PC-9 (cell line): ENCODE data around the gene ZNF365.

Experiments
- CTCF ChIP-seq: fragments of 200-600 bp; sonication (generic); conservative IDR thresholded peaks from 2 replicates; pipeline ENCODE4 v1.6.1; 2017; ENCODE audit warnings: mixed run types, antibody characterized with exemption, mild to moderate bottlenecking, moderate library complexity
- EZH2 ChIP-seq: fragments of 200-600 bp; sonication (generic); IDR thresholded peaks from 2 replicates; pipeline ENCODE4 v1.8.0; 2017; ENCODE audit warnings: antibody characterized with exemption, low read depth

DNA sequence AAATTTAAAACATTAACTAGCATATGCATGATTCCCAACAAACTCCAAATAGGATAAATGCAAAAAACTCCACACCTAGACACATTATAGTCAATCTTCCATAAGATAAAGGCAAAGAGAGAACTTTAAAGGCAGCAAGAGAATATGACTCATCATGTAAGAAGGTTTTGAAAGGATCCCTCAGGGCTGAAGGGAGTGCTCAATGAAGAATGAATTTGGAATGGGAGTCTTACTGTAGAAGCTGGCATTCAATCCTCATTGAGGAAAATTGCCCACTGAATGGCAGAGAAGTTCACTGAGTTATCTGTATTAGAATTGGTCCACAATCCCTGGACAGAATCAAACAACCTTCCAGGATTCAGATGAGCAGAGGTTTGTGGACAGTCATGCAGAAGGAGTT, 26.1 kb upstream of the ZNF365 start:
- TF ChIP-seq CTCF (no peak), EZH2 (no peak)
